Stimulated activated CD4-positive, alpha-beta T cell treated with anti-CD3 and anti-CD28 coated beads, Interleukin-1b, Interleukin-23, amount 100 ng/mL, for 1 hour (primary cell): ENCODE data around the gene ADAMTSL1.

ENCODE experiments used
- DNase-seq, 2 donors: peaks; one replicate each; pipeline ENCODE4 v3.0.0-alpha.2; 2020; ENCODE audit warnings: low read depth in 2 of 2

ADAMTSL1 gene

DNA sequence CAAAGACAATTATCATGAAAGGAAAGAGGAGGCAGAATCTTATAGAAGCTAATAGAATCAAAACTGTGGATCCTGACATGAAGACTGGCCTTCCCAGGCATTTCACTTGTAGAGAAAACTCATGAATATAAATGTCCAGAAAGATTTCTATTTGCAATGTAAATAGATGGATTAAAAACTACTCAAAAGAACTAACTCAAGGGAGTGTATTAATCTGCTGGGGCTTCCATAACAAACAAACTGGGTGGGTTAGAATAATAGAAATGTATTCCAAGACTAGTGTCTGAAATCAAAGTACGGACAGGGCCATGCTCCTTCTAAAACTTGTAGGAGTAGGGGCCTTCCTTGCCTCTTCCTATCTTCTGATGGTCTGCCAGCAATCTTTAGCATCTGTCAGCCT lies 267.4 kb downstream of the ADAMTSL1 start:
- no peak for DNase-seq

DNA sequence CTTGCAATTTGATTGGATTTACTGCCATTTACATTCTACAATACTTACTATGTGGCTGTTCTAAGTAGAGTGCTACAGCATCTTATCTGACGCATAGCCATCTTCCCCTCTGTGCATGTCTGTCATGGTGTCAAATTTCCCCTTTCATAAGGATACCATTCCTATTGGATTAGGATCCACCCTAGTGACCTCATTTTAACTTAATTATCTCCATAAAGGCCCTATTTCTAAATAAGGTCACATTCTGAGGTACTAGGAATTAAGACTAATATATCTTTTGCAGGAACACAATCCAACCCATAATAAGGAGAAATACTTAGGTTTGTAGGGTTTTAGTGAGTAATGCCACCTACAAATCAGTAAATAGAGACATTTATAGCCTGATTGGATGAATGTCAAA lies 268.0 kb downstream of the ADAMTSL1 start:
- no peak for DNase-seq

DNA sequence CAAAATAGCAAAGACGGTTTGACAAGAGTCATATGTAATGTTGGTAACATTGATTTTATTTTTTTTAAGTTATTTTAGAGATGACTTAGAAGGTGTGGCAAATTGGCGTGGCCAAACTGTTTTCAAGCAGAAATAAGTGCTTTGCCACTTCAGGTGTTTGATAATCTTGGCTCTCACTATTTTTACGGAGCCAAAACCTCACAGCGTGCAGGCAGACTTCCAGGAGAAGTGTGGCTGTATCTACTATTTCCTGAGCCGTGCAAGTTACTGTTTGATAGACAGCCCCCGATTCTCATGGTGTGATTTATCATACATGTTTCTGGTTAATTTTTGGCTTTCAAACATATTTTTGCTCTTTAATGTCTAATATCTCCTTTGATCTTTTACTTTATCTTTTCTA lies 269.5 kb downstream of the ADAMTSL1 start:
- no peak for DNase-seq

DNA sequence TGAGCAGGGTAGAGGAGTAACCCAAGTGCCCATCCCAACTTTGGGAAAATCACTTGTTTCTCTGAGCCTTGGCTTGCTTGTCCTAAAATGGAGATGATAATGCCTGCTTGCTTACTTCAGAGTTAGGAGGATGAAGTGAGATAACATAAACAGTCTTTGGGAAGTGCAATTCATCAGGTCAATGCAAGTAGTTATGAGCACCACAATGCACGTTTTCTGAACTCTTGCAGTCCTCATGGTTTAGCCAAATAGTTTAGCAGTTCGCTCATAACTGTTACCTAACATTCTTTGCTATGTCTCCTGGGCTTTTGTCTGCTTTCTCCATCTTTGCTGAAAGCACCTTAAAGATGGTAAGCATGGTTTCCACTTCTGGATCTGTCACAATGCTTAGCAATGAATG lies 270.0 kb downstream of the ADAMTSL1 start:
- no peak for DNase-seq

DNA sequence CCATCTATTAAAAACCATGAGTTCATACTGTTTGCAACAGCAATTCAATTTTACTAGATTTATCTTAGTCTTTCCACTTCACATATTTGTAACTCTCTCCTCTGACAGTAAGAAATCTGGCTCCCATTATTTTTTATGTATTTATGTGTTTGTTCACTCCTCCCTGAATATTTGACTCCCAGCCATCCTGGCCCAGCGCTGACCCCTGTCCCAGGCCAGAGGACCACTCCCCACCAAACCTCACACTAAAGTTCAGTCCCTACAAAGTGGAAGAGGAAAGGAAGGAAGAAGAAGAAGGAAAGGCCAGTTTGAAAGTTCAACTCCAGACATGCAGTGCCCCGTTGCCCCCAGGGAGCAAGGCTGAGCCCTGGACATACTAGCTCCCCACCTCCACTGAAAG lies 271.8 kb downstream of the ADAMTSL1 start:
- no peak for DNase-seq

DNA sequence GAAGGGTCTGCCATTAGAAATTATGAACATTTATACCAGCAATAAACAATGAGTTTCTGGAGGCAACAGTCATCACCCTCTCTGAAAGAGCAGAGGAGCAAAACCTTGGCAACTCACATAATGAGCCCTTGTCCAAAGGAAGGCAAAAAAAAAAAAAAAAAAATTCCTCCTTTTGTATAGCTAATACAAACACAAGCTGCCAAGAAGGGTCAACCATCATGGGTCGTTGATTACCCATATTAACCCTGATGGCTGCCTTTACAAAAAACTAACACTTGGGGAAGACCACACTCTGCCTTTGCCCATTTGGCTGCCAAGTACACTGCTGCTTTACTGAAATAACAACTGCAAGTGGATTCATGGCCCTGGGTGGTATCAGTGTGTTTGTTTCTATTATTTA lies 272.7 kb downstream of the ADAMTSL1 start:
- no peak for DNase-seq

DNA sequence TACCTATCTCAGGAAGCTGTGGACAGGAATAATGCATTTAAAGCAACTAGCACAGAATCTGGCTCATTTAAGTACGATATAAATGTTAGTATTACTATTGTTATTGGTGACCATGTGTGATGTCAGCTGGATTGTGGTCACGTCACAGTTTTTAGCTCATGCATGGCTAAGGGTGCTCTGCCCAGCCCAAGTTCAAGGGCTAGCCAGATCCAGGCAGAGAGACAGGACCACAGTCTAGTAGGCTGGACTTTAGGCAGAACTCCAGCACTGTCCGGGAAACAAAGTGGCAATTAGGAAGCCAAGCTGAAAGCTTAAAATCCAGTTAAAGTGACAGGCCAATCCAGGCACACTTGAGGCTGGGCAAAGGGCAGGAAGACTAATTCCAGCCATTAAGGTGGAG lies 273.6 kb downstream of the ADAMTSL1 start:
- no peak for DNase-seq

DNA sequence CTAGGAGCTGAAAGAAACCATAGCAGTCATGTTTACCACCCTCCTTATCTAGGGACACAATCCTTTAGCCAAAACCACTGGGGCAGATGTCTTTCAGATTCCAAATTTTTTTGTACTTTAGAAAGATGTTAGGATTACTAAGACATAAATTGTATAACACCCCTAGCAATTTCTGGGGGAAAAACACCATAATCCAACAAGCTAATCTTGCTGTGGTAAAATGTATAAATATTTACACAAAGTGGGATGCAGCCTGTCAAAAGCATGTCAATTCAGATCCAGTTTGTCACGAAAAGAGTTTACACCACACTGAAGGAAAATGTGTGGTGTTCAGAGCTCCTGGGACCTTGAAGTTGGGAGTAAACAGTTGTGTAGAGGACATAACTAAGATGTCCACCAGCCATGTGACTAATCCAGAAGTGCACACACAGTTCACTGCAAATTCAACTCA lies 274.3 kb downstream of the ADAMTSL1 start:
- DNase-seq, result no peak

DNA sequence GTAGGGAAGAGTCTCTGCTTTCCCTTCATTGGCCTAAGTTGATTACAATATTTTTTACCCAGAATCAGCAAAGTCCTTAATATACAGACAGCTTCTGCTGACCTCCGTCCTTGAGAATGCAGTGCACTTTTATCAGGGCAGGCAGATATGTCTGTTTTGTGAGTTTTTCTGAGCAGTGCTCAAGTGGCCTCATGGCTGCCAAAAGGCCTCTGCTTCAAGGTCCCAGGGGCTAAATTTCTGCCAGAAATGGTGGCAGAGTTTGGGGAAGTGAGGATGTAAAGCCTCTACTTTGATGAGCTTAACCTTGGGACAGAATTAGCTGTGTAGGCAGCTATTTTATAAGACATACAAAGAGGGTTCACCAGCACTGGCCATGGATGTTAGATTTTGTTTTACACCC lies 275.8 kb downstream of the ADAMTSL1 start:
- DNase-seq, result no peak

DNA sequence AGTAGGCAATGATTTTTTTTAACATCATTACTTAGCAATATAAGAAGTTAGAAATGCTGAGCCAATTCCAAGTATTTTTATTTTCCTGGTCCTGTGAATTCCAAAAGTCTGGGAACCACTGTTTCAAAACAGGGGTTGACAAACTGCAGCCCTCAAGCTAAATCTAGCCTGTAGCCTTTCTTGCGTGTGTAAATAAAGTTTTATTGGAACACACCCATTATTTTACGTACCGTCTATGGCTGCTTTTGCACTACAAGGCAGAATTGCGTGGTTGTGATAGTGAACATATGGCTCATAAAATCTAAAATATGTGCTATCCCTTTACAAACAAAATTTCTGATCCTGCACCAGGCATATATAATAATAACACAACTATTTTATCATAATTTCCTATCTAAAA lies 280.0 kb downstream of the ADAMTSL1 start:
- DNase-seq, result no peak

DNA sequence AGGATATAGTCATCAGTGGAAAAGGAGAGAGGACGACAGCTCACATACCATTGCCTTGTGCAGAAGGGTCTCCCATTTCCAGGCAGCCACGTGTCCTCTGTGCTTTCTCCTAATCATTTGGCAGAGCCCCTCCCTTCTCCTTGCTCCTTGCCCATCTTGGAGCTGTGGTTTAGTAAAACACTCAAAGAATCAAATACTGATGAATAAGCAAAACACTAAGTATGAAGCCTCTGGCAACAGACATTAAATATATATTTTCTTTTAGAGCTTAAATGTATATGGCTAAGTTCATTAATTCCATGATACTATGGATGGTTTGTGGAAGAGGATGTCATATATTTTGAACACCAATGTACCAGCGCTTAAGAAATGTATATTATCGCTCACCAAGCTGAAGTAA lies 280.6 kb downstream of the ADAMTSL1 start:
- no peak for DNase-seq

DNA sequence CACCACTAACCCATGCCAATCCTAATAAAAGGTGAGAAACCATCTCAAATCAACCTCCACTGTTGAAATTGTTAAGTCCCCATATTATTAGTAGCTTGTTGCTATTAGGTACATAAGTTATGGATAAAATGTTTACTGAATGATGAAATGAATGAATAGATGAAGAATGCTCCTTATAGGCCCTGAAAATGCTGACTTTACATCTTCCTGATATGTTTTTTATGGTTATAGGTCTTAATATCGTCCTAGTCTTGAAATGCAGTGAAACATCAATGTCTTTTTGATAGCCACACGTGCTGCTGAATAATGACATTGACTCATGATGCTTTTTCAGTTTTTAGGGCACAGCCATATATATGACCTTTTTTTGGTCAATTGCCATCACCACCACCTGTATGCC lies 281.3 kb downstream of the ADAMTSL1 start:
- no peak for DNase-seq

DNA sequence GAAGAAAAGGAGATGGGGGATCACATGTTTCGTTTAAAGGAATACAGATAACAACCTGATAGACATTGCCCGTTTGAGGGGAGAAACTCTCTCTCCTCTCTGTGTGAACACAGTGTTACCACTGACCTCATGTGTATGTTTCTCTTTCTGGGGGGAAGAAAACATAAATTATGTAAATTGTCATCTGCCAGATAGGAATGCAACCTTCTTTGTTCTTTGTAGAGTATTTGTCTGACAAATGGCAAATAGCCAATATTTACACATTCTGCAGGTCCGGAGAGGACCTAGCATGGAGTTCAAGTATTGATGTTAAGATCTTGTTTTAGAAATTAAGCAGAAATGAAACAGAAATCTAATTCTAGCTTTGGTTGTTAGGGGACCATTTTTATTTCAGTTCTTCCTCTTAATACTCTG lies 282.8 kb downstream of the ADAMTSL1 start:
- no peak for DNase-seq

DNA sequence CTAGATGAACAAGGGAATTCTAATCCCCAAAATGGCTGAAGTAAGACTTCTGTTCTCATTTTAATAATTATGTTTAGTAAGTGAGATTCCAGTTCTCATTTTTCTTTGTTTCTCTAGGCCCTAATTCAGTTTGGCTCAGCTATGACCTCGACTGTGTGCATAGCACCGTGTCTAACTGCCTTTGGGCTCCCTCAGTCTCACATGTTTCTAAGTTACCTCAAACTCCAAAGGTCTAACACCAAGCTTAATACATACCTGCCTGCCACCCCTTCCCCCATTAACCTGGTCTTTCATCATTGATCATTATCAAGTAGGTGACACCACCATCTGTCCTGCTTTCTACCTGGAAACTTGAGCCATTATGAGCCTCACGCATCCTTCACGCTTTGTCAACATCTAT lies 285.9 kb downstream of the ADAMTSL1 start:
- no peak for DNase-seq

DNA sequence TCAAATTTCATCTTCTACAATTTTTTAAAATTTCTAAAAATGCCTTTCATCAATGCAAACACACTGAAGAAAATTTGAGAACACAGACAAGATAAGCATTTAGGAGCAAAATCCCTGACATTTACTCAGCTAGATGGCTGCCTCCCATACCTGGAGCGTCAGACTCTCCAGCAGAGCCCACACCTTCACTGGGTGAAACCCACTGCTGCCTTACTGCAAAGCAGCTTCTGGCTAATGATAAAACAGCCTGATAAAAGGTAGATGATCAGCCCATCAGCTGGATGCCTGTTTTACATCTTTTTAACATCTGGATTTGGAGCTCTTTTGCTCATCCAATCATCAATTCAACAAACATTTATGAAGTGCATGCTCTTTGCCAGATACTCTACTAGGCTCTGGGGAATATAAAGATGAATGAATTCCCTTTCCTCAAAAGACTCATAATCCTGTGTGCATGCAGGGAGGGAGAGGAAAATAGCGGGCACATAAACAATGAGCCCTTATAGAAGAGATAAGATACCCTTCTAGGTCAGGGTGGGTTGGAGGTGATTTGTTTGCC lies 287.9 kb downstream of the ADAMTSL1 start:
- no peak for DNase-seq

DNA sequence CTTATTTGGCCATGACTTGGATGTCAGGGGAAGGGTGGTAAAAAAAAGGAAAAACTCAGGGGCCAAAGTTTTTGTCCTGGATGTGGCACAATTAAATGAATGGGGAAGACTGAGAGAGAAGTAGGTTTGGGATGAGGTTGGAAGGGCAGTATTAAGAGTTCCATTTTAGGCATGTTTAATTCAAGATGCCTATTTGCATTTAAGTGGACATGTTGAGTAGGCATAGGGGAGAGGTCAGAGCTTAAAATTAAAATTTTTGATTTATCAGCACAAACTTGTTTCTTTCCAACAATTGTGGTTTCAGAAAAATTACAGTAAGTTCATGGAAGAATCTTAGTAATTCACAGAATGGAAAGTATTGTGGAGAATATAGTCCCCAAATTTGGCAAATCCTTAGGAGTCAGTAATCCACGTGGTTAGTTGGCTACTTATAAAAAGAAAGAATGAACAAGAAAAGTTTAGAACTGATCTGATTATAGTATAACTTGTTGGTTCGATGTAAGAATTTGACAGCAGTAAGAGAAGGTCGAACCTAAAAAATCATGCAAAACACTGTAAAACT lies 293.1 kb downstream of the ADAMTSL1 start:
- DNase-seq, result no peak

DNA sequence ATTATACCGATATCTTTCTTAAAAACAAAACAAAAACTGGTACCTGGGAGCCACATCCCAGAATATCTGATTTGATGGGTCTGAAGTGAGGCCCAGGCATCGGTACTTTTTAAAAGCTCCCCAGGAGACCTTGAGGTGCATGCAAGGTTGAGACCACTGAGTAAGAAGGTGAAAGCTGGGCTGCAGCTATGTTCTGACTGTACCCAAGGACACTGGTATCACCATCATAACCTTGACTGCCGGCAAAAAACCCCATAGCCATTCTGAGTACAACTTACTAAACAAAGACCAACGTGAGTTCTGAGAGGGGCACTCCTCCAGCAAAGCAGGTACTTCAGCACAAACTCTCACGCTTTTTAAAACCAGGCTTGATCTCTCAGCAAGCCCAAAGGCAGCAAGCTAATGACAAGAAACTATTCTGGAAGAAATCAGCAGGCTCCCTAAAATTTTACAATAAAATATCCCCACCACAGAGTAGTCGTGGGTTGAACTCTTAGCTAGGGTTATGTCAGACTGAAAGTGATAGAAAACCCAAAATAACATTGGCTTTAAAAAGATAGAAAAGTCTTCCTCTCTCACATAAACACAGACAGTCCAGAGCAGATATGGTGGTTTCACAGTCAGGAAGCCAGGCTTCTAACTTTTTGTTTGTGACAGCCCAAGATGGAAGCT lies 295.1 kb downstream of the ADAMTSL1 start:
- no peak for DNase-seq

DNA sequence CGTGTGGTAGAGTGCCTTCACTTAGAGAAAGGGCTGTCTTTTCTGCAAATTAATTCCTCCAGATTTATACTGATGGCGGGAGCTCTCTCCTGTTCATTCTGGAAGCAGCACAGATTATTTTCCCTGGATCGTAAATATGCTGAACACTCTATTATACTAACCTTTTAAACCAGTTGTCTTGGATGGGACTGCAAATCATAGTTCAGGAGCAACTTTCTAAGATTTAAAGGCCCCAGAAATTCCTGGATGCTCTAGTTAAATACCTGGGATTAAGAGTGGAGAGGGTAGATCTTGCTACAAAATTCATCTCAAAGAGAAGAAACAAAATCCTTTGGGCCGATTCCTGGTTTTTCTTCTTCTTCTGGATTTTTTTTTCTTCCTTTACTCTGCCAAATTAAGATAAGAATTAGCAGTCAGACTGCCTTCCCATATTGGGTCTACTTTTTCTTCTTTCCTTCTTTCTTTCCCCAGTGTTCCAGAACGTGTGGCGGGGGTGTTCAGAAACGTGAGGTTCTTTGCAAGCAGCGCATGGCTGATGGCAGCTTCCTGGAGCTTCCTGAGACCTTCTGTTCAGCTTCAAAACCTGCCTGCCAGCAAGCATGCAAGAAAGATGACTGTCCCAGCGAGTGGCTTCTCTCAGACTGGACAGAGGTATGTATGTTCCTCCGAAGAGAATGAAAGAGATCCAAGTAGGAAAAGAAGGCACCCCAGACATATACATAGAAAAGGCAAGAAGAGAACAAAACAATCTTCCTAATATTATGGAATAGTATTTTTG lies 296.4 kb downstream of the ADAMTSL1 start:
- no peak for DNase-seq

DNA sequence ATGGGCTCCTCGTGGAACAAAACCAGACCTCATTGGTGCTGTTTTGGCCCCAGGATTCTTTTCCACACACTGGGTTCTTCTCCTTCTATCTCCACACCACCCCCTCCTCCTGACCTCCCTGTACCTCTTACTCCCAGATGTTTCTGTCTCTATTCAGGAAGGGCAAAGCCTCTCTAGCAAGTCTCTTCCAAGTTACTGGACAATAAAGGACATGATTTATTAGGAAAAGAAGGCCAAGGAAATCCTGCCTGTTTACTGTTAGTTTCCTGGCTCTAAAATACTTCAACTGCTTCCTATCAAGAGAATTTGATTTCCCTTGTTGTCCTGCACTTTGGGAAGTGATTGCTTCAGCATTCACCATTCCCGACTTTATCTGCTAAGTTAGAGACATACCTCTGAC lies 297.1 kb downstream of the ADAMTSL1 start:
- DNase-seq, result no peak

DNA sequence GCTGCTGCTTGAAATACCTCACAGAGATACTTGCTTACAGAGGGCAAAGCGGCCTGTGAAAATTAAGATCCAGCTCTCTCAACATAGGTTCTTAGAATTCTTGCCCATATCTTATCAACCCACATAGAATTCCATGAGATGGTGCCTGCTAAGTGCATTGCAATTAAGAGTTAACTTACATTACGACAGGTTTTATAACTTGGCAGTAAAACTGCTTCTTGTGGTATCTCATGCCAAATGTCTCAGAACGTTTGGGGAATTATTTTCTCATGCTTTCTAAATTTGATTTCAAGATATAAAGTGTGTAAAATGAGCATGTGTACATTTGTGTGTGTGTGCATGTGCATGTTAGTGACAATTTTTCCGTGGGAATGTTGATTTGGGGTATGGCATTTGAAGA lies 297.8 kb downstream of the ADAMTSL1 start:
- DNase-seq, result no peak

DNA sequence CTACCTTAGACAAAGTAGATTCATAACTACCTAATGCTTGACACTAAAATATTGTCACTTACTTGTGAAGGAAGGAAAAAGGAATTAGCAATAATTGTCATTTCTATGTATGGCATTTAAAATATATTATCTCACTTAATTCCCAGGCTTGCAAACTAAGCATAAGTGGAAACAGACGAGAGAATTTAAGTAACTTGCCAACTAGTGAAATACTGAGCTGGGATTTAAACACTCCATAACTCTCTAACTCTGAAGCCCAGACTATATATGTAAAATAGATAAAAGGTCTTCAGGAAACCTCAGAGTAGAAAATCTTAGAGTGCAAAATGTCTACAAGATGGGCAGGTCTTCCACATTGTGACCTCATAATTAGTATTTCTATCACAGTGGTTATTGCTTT lies 301.3 kb downstream of the ADAMTSL1 start:
- DNase-seq, result no peak

DNA sequence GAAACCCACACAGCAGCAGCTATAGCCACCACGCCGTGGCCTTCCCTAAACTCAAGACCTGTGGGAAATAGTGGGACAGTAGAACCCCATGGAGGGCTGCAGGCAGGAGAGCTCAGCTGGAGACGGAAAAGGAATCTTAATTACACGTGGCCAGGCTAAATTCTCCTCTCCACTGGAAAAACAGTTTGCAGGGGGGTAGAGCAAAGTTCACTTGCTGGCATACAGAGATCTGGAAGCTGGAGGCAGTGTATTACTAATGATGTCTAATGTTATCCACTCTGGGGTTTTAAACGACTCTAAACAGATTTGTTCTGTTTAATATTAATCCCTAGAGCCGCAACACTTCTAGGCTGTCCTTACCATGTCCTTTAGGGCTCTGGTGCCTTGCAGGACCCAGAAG lies 302.0 kb downstream of the ADAMTSL1 start:
- DNase-seq, result no peak
